A549 (cell line): ENCODE data around the gene BDNF. TPM values are rescaled to one million over a fixed set of nuclear protein-coding genes. Genes with fewer than 3 reads are reported as not detected.
A peak's percentile ranks its signal among the peaks of the same experiment; 100 is the strongest.
"Not testable (repeated sequence)": the region's sequence is repeated elsewhere in the genome, so short reads cannot be mapped to it uniquely, and the experiment has no call there.

Experiments
- ATAC-seq, 2 experiments: fragments of 200-7000 bp in 1 of 2; fragments of >200 bp in 1 of 2; cut with Nextera tagmentation in 1 of 2; cut with Tn5 transposase in 1 of 2; 3 replicates each; pipeline versions ENCODE4 v1.8.0 to v1.9.1; 2018 to 2020; ENCODE audit warnings: mild to moderate bottlenecking in 1 of 2, moderate library complexity in 1 of 2
- CTCF ChIA-PET: fragments of 300-600 bp; sonication (Branson Sonifier 250); formaldehyde crosslinking; extraction: SDS; loops from one replicate; lab custom pipeline; 2021; ENCODE audit warnings: antibody characterized with exemption, inconsistent platforms; lab: Yijun Ruan, JAX
- POLR2A ChIA-PET: fragments of 350-600 bp; formaldehyde crosslinking; extraction: SDS; loops from one replicate; lab custom pipeline; 2021; ENCODE audit warnings: antibody characterized with exemption, inconsistent platforms; lab: Yijun Ruan, JAX
- DNase-seq, 2 experiments: peaks; one replicate each; pipeline versions ENCODE4 v3.0.0 to v3.0.0-alpha.2; 2011 to 2016; ENCODE audit warnings: low read depth in 1 of 2, low spot score in 1 of 2
- FAIRE-seq: peaks from 2 replicates; lab custom pipeline; 2011; peaks lifted over from hg19 to GRCh38; lab: Jason Lieb, UNC
- H3K27ac ChIP-seq, 2 experiments: fragments of >200 bp; sonication (Bioruptor Twin); formaldehyde crosslinking; 3 replicates each; pipeline ENCODE4 v1.5.1; 2016 to 2017
- H3K4me1 ChIP-seq: fragments of >200 bp; sonication (Bioruptor Twin); formaldehyde crosslinking; 3 replicates; pipeline ENCODE4 v1.6.1; 2016
- H3K4me2 ChIP-seq: fragments of >200 bp; sonication (Bioruptor Twin); formaldehyde crosslinking; 3 replicates; pipeline ENCODE4 v1.6.1; 2016
- H3K4me3 ChIP-seq: fragments of >200 bp; sonication (Bioruptor Twin); formaldehyde crosslinking; 3 replicates; pipeline ENCODE4 v1.5.1; 2016
- H3K9me3 ChIP-seq: fragments of >200 bp; sonication (Bioruptor Twin); formaldehyde crosslinking; 3 replicates; pipeline ENCODE4 v1.6.1; 2016
- CBX8 ChIP-seq: fragments of 200-600 bp; sonication (generic); IDR thresholded peaks from 2 replicates; pipeline ENCODE4 v1.6.1; 2016
- CHD2 ChIP-seq: fragments of 150-350 bp; IDR thresholded peaks from 2 replicates; pipeline ENCODE4 v1.6.1; 2014; ENCODE audit warnings: low read length; ENCODE audit not compliant: partially characterized antibody
- E2F6 ChIP-seq: IDR thresholded peaks from 2 replicates; pipeline ENCODE4 v1.6.1; 2012; ENCODE audit warnings: low read depth, borderline replicate concordance
- EHF ChIP-seq: fragments of 250-450 bp; sonication (Bioruptor Pico); IDR thresholded peaks from 2 replicates; pipeline ENCODE4 v1.5.0; 2020; ENCODE audit warnings: mild to moderate bottlenecking
- GATA3 ChIP-seq: IDR thresholded peaks from 2 replicates; pipeline ENCODE4 v1.6.1; 2012; ENCODE audit warnings: borderline replicate concordance
- JUN ChIP-seq, 2 experiments: fragments of >200 bp; sonication (Bioruptor Twin); formaldehyde crosslinking; IDR thresholded peaks; 2 replicates in 1 of 2; 3 replicates in 1 of 2; pipeline ENCODE4 v1.6.1; 2016 to 2017
- KDM5A ChIP-seq: fragments of 200-600 bp; sonication (generic); IDR thresholded peaks from 2 replicates; pipeline ENCODE4 v1.6.1; 2016; ENCODE audit warnings: antibody characterized with exemption, mild to moderate bottlenecking
- MAFK ChIP-seq: fragments of 450-650 bp; IDR thresholded peaks from 2 replicates; pipeline ENCODE4 v1.6.1; 2014; ENCODE audit not compliant: partially characterized antibody
- MAZ ChIP-seq: fragments of 150-350 bp; IDR thresholded peaks from 2 replicates; pipeline ENCODE4 v1.6.1; 2014; ENCODE audit warnings: antibody characterized with exemption, low read depth, low read length, borderline replicate concordance
- MYC ChIP-seq: IDR thresholded peaks from 2 replicates; pipeline ENCODE4 v1.6.1; 2012; ENCODE audit warnings: mild to moderate bottlenecking, inconsistent platforms, low read length, improper control_type of control experiment, borderline replicate concordance
- NR3C1 ChIP-seq: fragments of >200 bp; sonication (Bioruptor Twin); formaldehyde crosslinking; IDR thresholded peaks from 3 replicates; pipeline ENCODE4 v1.6.1; 2017
- RCOR1 ChIP-seq: fragments of 150-350 bp; IDR thresholded peaks from 2 replicates; pipeline ENCODE4 v1.6.1; 2014; ENCODE audit warnings: antibody characterized with exemption, low read length, low read depth
- RFX5 ChIP-seq: fragments of 450-650 bp; IDR thresholded peaks from 2 replicates; pipeline ENCODE4 v1.7.1; 2014; ENCODE audit warnings: antibody characterized with exemption, mild to moderate bottlenecking, moderate library complexity
- SMC3 ChIP-seq: fragments of >200 bp; sonication (Bioruptor Twin); formaldehyde crosslinking; IDR thresholded peaks from 3 replicates; pipeline ENCODE4 v1.6.1; 2018; ENCODE audit warnings: inconsistent platforms
- ZFP36 ChIP-seq: fragments of 450-650 bp; IDR thresholded peaks from 2 replicates; pipeline ENCODE4 v1.6.1; 2014; ENCODE audit warnings: borderline replicate concordance; ENCODE audit not compliant: partially characterized antibody
- WGBS: methylation state at CpG from one replicate; pipeline ENCODE4 v1.1.6; 2017; ENCODE audit errors: missing lambda C conversion rate; 5-methylcytosine and 5-hydroxymethylcytosine counted together
- polyA plus RNA-seq, 4 experiments: library from polyadenylated mRNA; depleted of rRNA in 3 of 4; stranded (reverse); fragments of >200 nt; fragmentation: RNase III in 1 of 4; extraction: RNeasy Plus Mini Kit Qiagen cat#74134 plus additional on column Dnase treatment in 1 of 4; gene quantifications; 2 replicates in 3 of 4; 3 replicates in 1 of 4; pipeline ENCODE4 v1.2.3, GENCODE V29; 2011 to 2017
- TF ChIP-seq, protein P1 (sequence below): fragments of >200 bp; sonication (Bioruptor Twin); formaldehyde crosslinking; IDR thresholded peaks from 3 replicates; pipeline ENCODE4 v1.6.1; 2016

BDNF gene
- polyA plus RNA-seq, 2 of the 4 experiments (the other 2 are of a cell fraction): 16.4 to 33.7 TPM

DNA sequence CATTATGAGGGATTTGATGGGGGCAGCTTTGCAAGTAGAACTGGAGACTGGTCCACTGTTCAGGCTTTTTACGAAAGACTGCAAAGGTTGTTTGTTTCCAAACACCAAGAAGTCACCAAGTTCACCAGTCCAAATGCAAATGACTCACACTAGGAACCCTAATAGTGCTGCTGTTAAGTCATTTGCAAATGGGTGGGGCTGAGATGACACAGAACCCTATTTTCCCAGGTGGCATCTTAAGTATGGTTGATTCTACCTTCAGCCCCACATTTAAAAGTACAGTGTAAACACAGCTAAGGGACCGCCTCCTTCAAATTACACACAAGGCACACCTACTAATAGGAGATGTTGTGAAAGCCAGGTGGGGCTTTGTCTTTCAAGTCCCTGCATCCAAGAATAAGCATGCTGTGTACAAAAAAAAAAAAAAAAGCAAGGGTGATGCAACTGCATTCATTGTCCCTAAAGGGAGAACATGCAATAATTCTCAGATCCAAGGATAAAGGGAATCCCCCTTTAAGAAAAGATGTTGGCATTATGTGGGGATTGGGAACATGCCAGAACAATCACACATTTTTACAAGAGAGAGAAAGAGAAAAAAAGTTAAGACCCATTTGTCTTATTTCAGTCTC lies 27.3 kb downstream of the BDNF start (continued):
- TF ChIP-seq GATA3 (no peak), SMC3 (no peak), JUN (IDR thresholded peaks at IDR 0.05) (no peak), CHD2 (no peak), MAZ (no peak)
- TF ChIP-seq, protein P1, sequence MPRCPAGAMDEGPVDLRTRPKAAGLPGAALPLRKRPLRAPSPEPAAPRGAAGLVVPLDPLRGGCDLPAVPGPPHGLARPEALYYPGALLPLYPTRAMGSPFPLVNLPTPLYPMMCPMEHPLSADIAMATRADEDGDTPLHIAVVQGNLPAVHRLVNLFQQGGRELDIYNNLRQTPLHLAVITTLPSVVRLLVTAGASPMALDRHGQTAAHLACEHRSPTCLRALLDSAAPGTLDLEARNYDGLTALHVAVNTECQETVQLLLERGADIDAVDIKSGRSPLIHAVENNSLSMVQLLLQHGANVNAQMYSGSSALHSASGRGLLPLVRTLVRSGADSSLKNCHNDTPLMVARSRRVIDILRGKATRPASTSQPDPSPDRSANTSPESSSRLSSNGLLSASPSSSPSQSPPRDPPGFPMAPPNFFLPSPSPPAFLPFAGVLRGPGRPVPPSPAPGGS: no peak

DNA sequence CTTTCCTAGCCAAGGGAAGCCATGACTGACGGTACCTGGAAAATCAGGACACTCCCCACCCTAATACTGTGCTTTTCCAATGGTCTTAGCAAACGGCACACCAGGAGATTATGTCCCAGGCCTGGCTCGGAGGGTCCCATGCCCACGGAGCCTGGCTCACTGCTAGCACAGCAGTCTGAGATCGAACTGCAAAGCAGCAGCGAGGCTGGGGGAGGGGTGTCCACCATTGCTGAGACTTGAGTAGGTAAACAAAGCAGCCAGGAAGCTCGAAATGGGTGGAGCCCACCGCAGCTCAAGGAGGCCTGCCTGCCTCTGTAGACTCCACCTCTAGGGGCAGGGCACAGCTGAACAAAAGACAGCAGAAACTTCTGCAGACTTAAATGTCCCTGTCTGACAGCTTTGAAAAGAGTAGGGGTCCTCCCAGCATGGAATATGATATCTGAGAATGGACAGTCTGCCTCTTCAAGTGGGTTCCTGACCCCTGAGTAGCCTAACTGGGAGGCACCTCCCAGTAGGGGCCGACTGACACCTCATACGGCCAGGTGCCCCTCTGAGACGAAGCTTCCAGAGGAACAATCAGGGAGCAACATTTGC lies 34.6 kb downstream of the BDNF start:
- POLR2A ChIA-PET, CTCF ChIA-PET, ATAC-seq, H3K4me2 ChIP-seq, H3K4me3 ChIP-seq, DNase-seq, H3K9me3 ChIP-seq, H3K27ac ChIP-seq, FAIRE-seq: not testable (repeated sequence)
- peaks cover 11% of the 10 kb centered on the region; the same call in 1 of the 3 replicates for H3K4me1 ChIP-seq
- 68% methylated on average over 9 of the region's 11 CpGs for WGBS

DNA sequence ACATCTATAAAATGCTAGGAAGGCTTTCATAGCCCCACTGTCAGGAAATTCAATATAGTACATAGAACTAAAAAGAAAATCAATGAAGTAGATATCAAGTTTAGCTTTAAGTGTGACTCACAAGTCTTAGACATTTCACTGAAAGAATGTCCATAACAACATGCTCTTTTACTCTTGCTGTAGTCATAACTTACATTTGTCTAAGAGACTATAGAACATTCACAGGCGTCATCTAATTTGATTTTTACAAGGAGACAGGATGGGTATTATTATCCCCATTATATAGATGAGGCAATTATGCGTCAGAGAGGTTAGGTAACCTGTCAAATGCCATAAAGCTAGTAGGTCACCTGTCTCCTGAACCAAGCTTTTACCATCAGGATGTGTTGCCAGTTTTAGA lies 36.9 kb downstream of the BDNF start:
- ChIA-PET CTCF (interaction anchor here (1.2 to 1.3 kb wide), 2 partner anchors 38 to 1665 kb away, joined by 3 read pairs; no protein-coding TSS in a partner anchor), POLR2A (no interaction called here)
- FAIRE-seq: no peak
- TF ChIP-seq RFX5 (no peak), ZFP36 (no peak), E2F6 (no peak), CBX8 (no peak), KDM5A (no peak), EHF (CRISPR knock-in tag) (no peak), RCOR1 (no peak), GATA3 (no peak), NR3C1 (no peak)
- Histone ChIP-seq H3K9me3 (no peaks in the 10 kb centered on the region), H3K4me2 (no peak overlapping the region), H3K4me1 (peaks cover 11% of the 10 kb centered on the region; the same call in 1 of the 3 replicates), H3K4me3 (no peak overlapping the region), H3K27ac (no peak overlapping the region)
- no peak for DNase-seq
- ATAC-seq: no peak
- WGBS: 87% methylated on average over 2 of the region's 2 CpGs

- ATAC-seq (no peak), FAIRE-seq (no peak), DNase-seq (no peak)
- 79% methylated on average over 3 of the region's 3 CpGs for WGBS
- Histone ChIP-seq H3K4me2 (no peak overlapping the region), H3K9me3 (no peaks in the 10 kb centered on the region), H3K27ac (no peak overlapping the region), H3K4me3 (no peak overlapping the region), H3K4me1 (peaks cover 16% of the 10 kb centered on the region; the same call in 1 of the 3 replicates)
- ChIA-PET POLR2A (no interaction called here), CTCF (no interaction called here)
- TF ChIP-seq MAFK (peak; percentile 8), MYC (no peak)
These were observed 40.1 kb downstream of the BDNF start for GRCh38 chr11:27660171-27660570.
